Measurements from ENCODE around the gene RIIAD1.

Gene RIIAD1

DNA sequence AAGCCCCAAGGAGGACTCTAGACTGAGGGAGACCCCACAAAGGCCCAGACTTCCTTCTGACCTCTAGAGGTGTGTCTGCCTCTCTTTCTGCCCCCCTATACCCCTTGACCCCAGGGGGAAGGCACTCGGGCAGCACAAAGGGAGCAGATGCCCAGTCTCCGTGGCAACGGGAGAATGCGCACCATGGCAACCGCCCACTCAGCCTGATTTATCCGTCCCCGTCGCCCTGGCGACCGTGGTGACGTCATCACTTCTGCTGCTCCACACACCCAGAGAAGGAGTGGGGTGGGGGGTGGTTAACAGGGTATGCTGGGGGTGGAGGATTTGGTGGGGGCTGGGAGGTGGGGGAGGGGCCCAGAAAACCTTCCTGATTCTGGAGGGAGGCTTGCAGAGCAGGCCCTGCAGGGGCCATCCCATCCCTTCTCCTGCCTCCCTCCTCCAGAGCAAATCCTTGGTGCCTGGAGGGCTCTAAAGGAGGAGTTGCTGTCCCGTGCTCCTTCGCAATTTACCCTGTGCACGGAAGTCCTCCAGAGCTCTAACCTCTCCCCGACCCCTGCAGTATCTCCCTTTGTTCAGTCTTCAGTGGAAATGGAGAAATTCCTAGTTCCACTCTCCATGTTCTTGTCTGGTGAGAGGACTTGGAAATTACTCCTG, 11.0 kb upstream of the RIIAD1 start:
- DNase-seq (ENCODE audit: low read depth in 1 of 2, low spot score in 1 of 2): no peak

DNA sequence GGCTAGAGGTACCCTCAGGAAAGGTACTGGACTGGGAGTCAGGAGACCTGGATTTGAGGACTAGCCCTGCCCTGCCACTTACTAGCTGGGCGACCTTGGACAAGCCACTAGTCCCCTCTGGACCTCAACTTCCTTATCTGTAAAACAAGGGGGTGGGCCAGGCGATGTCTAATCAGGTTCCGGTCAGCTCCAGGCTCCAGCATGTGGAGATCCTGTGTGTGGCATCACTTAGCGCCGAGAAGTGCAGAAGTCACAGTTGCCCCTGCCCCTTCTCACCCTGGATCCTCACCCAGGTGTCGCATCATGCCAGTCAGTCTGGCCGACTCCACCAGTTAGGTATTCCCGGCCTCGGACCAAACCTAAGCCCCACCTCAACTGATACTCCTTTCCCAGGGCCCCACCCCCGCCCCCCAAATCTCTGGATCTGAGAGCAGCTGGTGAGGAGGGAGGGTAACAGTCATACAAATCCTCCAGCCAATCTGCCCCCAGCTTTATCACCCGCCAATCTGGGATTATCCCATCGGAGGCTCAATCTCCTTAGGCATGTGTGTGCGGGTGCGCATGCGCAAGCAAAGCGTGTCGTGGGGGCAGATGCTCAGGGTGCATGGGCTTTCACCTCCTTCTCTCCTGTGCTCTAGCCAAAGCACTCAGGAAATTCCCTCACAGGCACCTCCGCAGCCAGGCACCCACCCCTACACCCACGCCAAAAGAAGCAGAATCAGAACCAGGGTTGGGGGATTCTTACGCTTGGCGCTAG, 10.1 kb upstream of the RIIAD1 start:
- no peak for DNase-seq (ENCODE audit: low read depth in 1 of 2, low spot score in 1 of 2)

DNA sequence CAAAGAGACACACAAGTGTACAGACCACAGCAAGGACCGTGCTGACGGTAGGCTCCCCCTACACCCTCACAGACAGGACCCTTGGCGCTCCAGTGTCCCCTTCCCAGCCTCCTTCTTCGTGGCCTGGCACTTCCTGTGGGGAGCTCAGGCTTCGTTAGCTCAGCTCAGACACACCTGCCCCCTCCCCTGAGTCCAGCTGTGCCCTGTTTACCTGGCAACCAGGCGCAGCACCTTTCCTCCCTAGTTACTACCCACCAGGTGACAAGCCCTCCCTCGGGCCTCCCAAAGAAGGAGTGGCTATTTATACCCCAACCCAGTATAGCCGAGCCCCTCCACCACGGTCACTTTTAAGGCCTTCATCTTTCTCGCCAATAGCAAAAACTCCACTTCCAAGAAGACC, 9.4 kb upstream of the RIIAD1 start:
- no peak for DNase-seq (ENCODE audit: low read depth in 1 of 2, low spot score in 1 of 2)

DNA sequence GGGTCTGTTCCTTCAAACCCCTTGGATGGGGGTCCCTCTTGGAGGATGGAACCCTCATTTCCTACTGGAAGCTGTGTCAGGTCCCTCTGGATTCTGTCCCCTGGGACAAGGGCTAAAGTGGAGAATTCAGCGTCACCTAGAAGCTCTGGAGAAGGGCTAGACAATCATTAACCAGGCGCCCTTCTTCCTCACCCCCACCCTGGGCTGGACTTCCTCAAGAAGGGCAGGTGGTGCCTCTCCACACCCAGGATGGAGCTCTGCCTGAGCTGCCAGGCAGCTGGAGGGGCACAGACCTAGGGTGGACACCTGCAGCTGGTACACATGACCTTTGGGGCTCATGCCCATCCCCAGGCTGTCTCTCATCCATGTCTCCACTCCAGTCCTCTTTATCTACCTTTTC, 8.3 kb upstream of the RIIAD1 start:
- DNase-seq (ENCODE audit: low read depth in 1 of 2, low spot score in 1 of 2): no peak

DNA sequence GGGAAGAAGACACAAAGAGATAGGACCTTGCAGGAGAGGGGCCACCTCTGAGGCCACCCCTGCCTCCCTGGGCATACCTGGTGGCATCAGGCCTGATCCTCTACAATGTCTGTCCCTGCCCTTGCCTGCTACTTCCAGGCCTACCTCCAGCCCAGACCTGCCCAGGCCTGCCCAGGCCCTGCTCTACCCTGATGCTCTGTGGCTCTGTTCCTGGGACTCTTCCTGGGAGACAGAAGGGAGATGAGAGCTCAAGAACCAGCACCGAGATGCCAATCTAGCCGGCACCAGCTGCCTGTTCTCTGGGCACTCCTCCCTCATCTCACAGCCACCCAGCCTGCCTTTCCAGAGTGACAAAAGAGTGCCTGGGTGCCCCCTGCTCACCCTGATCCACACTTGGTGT, 7.4 kb upstream of the RIIAD1 start:
- DNase-seq (ENCODE audit: low read depth in 1 of 2, low spot score in 1 of 2): no peak

DNA sequence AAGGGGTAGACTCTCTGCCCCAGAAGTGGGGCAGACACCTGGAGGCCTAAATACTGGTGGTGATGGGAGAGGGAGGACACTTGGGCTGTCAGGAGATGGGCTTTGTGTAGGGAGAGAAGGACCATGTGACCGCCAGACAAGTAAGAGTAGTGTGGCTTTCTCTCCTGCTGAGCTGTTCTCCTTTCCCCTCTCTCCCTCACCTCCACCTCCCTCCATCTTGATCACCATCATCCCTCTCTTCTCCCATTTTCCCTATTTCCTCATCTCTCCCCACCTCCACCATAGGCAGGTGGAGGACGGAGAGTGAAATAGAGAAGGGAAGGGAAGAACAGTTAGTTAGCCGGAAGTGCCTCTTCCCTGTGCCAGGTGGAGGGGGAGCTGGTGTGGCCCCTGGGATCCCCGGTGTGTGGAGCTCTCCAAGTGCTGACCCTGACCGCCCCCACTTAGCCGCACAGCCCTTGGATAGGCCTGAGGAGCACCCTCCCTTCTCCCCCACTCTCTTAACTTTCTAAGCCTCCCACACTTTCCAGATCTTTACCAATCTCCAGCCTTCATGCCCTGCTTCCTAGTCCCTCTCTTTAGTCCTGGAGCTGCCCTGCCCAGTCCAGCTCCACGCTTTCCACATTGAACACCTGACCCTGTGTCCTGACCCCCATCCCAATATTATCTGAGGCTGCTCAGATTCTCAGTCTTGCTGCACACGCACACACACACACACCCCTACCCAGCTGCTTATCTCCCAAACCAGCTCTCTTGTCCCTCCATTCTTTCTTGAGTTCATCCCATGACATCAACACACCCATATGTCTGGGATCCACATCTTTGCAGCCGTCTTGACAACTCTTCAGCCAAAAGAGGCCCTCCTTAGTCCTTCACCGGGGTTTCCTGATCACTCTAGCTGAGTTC, 6.2 kb upstream of the RIIAD1 start:
- DNase-seq (ENCODE audit: low read depth in 1 of 2, low spot score in 1 of 2): no peak

DNA sequence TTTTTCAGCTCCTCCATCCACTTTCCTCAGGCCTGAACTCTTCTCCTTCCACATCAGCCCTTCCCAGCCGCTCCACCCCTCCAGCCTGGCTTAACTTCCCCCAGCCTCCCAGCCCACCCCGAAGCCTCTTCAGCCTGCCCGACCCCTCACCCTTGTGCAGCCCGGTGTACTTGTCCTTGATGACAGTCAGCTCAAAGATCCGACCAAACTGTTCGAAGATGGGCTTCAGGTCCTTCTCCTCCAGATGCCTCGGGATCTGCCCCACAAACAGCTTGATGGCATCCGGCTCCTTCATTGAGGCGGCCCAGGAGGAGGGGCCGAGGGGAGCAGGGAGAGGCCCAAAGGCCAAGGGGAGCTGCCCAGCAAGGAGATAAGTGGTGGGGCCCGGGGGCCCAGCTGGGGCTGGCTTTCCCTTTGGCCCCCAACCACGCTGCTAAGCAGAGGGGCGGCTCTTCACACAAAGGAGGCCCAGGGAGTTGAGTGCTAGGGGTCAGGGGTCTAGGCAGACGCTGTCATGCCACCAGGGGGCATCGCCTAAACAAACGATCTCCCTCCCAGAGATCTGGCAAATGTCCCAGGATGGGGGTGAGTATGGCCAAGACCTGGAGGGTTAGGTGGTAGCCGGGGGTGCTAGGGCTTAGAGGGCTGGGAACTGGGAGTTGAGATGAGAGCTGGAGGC, 5.5 kb upstream of the RIIAD1 start:
- DNase-seq (ENCODE audit: low read depth in 1 of 2, low spot score in 1 of 2): no peak

DNA sequence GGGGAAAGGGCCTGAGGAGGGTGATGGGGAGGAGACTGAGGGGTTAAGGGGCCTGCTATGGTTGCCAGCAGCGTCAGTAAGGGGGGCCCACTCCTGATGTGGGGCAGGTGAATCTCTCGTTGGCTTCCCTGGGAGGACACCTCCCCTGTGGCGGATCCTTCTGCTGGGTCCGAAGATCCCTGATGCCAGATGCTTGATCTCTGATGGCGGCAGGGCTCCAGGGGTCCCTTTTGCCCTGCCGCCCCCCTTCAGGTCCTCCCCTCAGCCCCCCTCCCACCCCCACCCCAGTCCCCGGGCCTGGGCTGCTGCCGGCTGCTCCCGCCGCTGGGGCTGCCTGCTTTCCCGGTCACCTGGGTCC, 4.9 kb upstream of the RIIAD1 start:
- DNase-seq (ENCODE audit: low read depth in 1 of 2, low spot score in 1 of 2): no peak

DNA sequence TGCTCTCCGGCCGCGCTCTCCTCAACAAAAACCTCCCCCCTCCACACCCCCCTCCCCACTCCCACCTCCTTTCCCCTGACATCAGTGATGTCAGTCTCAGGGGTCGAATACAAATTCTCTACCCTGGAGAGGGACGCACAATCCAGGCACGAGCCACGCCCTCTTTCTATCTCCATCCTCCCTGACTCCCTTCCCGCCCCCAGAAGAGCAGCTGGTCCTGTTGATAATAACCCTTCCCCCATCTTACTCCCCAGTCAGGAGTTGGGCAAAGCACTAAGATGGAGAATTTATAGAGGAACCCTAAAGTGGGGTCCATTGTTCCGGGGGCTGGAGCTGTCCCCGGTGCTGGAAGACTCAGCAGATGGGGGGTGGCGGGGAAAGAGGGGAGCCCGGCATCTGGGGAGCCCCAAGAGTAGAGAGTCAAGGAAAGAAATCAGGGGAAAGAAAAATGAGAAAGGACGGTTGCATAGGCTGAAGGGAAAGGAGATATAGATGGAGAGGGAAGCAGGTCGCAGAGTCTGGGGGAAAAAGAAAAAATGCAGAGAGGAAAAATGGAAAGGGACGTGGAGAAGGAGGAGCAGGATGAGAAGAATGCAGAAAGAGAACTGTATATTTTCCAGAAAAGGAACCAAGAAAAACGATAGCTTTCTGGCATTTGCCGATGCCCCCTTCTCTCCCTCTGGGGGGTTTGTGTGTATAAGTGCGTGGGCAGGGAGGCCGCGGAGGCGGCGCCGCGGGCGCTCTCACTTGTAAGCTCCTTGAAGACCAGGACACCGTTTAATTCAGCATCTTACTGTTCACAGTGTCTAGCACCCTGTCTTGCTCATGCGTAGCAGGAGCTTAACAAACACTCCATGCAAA, 4.3 kb upstream of the RIIAD1 start, which contains the start of gene CELF3:
TSS of gene CELF3 (minus strand) at position 33 of the 861 bp plus-strand sequence. CDS start 783 bp downstream, outside the sequence.
- no peak for DNase-seq (ENCODE audit: low read depth in 1 of 2, low spot score in 1 of 2)

DNA sequence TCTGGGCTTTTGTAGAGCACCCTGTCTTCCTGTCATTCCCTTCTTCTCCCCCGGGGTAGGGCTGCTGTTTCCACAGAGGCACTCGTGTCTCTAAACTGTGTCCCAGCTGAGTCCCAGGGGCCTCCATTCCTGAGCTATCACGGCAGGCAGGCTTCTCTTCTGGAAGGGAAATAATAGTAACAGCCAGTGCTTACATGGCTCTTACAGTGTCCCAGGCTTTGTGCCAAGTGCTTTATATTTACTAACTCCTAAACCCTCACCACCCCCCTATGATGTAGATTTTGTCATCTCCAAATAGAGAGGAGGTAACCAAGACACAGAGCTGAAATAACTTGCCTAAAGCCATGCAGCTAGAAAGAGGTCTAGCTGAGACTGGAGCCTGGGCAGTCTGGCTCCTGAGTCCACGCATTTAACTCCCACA, 3.3 kb upstream of the RIIAD1 start:
- DNase-seq (ENCODE audit: low read depth in 1 of 2, low spot score in 1 of 2): no peak

DNA sequence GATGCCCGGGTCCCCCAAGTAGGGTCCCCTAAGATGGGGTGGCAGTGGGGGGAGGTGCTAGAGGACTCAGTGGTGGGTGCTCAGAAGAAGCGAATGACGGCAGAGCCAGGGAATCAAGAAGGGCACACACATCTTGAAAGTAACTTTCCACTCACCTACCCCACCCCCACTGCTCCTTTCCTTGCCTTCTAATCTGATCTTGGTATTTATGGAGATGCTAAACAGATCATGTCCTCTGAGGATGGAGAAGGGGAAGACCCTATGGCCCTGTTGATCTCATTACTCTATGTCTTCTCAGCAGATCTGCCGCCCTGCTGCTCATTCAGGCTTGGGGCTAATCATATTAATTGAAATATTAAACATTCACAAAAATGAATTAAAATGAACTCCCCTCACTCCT, 2.7 kb upstream of the RIIAD1 start:
- no peak for DNase-seq (ENCODE audit: low read depth in 1 of 2, low spot score in 1 of 2)

DNA sequence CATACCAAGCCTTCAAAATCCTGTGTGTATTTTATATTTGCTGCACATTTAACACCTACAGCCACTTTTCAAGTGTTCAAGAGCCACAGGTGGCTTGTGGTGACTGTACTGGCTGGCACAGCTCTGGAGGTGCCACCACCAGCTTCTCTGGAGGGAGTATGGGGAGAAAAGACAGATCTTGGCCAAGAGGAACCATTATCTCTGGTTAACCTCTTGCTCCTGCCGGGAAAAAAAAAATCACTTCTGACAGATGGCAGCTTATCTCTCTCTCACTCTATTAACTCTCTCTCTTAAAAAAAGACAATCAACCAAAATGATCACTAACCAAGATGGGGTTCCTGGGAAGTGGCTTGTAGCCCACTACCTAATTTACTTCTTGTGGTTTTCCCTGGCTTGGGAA, 1.2 kb upstream of the RIIAD1 start:
- DNase-seq (ENCODE audit: low read depth in 1 of 2, low spot score in 1 of 2): no peak

DNA sequence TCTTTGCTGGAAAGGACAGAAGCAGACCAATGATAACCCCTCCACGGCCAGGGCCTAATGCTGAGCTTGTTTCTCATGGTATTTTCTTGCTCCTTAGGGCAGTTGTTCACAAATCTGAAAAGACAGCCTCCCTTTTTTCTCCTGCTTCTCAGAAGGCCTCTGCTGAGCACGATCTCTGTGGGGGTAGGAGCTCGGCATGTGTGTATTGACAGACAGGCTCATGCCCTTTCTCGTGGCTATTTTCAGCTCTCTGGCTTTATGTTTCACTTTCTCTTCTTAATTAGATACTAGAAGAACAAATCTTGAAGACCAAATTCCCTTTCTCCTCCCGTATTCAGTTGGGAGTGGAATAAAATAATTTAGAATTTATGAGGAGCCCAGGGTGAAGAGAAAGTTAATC, 768 bp upstream of the RIIAD1 start:
- no peak for DNase-seq (ENCODE audit: low read depth in 1 of 2, low spot score in 1 of 2)

DNA sequence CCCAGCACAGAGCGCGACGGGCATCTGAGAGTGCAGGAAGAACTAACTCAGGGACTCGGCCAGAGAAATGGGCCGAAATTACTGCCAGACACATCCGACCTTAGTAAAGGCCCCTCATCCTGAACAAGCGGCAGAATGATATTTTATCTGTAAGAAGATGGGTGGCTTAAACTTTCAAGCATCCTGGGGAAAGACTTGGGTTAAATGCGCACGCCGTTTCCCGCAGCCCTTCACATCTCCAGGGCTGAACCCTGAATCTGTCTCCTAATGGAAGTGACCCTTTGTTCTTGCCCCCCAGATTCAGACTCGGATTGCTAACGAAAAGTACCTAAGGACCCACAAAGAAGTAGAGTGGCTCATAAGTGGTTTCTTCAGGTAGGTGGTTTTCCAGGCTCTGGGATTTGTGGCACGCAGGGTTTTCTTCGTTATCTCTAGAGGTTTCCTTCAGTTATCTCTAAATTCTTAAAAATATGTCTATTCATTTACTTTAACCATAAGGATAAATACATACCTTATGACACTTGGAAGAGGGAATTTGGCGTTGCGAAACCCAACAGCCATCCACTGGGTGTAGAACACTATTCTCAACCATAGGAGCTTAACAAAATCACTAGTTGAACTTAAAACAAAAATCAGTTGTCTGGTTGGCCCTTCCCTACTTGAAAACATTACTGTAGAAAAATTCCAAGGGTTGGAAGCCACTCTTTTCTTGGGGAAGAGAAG, 627 bp downstream of the RIIAD1 start:
- DNase-seq (ENCODE audit: low read depth in 1 of 2, low spot score in 1 of 2): no peak

DNA sequence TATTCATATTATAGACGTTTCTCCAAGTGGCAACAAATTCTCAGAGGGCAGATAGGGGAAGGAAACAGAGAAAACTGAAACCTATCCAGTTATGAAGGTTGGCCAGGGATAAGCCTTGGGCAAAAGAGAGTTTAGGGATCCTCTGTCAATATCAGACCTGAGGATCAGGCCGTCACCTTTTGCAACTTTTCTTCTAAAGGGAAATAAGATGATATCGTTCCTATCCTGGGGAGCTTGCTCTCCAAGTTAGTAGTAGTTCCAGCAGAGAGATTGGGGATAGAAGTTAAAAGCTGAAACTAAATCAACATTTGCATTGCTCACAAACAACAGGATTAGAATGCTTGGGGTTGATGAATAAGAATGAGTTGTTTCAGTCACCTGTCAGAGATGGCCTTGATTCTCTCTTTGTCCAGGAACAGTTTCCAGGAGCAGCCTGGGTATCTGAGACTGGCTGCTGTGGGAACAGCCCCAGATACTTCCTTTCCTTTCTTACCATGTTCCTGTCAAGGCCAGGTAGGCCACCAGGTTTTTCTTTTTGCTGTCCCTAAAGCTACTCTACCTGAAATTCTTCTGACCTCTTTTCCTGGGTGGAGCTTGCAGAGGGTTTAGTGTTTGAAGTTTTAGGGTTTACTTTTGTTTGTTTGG, 2.5 kb downstream of the RIIAD1 start:
- DNase-seq (ENCODE audit: low read depth in 1 of 2, low spot score in 1 of 2): no peak

DNA sequence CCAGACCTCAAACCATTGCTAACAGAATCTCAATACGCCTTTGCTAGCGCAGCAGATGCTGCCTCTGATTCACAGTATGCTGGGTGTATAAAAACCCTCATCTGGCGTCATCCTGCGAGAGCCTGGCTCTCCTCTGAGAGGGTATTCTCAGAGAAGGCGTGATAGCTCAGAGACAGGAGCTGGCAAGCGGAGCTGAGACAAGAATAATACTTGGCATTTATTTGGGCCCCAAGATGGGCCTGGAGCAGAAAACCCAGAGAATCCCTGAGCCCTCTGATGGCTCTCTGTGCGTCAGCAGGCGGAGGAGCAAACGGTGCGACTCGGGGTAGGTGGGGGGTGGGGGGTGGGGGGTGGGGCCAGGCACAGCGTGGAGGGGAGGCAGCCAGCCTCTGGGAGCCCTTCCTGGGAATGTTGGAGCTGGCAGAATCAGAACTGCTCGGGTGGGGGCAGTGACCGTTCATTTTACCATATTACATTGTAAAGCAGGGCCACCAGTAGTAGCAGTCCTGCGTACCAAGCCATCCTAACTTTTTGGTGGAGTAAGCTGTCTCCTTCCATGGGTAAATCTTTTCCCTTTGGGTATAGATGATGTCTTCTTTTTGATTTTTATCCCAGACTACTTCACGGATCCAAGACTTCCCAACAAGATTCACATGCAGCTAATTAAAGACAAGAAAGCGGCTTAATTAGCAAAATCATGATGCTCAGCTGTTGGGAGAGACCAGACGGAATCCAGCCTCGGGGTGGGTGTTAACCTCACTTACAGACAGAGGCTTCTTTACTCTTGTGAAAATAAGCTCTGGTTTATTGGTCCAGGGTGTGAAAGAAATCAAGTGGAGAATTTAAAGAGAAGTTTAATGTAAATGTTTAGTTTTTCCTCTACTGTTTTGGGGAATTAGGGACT, 7.1 kb downstream of the RIIAD1 start:
- no peak for DNase-seq (ENCODE audit: low read depth in 1 of 2, low spot score in 1 of 2)

DNA sequence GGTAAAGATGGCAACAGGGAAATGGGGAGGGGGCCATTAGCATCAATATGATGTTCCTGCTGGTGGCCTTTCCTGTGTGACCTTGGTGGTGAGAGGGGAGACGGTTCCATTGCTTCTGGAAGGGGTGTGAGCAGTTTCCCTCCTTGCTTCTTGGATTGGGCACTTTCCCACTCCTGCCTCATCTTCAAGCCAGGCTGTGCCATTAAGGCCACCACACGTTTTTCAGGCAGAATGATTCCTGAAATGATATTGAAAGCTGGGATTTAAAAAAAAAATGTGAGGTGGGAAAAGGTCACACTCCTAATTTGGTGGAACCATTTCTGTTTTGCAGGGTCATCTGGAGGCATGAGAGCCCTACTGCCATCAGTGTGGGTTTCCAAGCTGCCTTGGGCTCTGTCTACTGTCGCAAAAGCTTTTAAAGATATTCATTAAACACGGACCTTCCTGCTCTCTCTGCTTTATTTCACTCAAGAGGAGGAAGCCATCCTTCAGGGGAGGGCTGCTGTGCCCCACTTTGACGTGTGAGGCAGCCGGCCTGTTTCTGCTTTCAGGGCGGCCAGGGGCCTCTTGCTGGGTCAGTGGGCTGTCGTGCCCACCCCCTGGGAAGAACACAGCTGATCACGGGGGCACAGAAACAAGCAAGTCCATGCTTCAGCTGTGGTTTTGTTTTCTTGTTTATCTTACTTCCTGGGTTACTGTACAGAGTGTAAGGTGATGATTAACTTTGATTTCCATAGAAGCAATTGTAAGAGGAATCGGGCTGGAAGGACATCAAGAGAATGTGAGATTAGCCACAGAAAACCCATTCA, 8.0 kb downstream of the RIIAD1 start:
- DNase-seq (ENCODE audit: low read depth in 1 of 2, low spot score in 1 of 2): no peak

DNA sequence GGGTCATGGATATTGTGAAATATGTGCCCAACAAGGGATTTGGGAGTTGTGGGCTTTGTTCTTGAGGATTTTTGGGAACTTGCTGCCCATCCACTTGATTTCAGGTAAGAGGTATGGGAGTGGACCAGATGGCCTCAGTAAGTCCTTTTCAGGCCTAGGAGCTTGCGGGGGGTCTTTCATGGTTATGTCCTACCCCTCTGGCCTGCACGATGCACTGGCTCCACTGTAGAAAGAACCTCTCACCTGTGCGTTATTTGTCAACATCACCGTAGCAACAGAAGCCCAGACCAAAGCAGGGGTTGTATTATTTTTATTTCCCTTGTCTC, 8.6 kb downstream of the RIIAD1 start:
- no peak for DNase-seq (ENCODE audit: low read depth in 1 of 2, low spot score in 1 of 2)

Measured in stimulated activated CD4-positive, alpha-beta T cell treated with anti-CD3 and anti-CD28 coated beads, Interleukin-15, amount 100 ng/mL, for 1 hour (primary cell).